Anterior cingulate cortex (tissue), 58 donors: Measurements from ENCODE around the gene OBSCN.

ENCODE experiments used
- DNase-seq, 58 donors: peaks; one replicate each; lab custom pipeline; 2025; lab: John Stamatoyannopoulos, UW

The OBSCN gene

DNA sequence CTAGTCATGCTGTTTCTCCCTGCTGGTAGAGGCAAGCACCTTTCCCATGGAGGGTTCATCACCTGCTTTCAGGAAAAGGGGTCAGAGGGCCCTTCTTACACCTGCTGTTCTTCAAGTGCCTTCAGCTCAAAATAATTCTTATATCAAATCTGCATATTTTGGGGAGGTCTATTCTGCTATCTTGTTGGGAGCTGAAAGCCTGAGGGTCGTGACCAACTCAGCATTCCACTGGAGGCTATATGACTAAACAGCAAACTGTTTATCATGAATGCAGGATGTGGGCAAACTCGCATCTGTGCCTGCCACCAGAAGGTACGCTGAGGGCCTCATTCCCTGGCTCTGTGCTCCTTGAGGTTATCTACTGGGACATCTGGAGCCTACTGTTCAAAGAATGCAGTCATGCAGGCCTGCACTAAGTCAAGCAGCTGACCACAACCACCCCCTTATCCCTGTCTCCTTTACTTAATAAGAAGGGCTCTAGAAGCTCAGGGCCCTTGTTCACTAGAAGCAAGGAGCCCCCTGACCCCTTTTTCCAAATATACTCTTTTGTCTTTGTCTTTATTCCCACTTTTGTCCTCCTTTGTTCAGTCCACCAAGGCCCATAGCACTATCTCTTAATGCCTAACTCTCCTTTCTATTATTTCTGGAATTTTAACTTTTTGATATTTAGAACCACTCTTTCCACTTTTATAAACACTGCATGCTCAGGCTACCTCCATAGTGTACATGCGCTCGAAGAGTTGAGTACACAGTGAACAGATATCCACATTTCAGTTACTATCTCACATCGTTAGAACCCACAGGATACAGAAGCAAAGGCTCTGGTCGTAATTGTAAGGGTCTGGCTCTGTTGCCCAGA lies 213.4 kb downstream of the OBSCN start:
- DNase-seq = no peak

DNA sequence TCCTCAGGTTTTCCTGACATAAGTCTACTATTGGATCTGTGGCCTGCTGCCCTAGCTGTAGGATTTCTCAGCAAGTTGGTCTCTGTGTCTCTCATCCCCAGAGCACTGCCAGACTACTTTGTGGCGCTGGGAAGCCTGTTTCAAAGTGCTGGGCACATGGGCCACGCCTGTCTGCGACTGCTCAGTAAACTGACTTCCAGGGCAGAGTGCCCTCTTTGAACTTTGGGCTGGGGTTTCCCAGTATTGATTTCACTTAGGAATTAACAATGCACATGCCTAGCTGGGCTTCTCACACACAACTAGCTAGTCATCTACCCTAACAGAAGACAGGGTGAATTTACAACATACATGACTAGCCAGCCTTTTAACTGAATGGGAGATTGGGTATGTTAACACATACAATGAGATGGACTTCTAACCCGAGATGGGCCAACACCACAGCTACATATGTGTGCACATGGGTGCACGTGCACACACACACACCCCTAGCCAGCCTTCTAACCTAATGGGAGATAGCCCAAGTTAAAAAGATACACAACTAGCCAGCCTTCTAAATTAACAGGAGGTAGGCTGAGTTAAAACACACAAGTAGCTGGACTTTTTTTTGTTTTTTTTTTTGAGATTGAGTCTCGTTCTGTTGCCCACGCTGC lies 215.7 kb downstream of the OBSCN start:
- no peak for DNase-seq

DNA sequence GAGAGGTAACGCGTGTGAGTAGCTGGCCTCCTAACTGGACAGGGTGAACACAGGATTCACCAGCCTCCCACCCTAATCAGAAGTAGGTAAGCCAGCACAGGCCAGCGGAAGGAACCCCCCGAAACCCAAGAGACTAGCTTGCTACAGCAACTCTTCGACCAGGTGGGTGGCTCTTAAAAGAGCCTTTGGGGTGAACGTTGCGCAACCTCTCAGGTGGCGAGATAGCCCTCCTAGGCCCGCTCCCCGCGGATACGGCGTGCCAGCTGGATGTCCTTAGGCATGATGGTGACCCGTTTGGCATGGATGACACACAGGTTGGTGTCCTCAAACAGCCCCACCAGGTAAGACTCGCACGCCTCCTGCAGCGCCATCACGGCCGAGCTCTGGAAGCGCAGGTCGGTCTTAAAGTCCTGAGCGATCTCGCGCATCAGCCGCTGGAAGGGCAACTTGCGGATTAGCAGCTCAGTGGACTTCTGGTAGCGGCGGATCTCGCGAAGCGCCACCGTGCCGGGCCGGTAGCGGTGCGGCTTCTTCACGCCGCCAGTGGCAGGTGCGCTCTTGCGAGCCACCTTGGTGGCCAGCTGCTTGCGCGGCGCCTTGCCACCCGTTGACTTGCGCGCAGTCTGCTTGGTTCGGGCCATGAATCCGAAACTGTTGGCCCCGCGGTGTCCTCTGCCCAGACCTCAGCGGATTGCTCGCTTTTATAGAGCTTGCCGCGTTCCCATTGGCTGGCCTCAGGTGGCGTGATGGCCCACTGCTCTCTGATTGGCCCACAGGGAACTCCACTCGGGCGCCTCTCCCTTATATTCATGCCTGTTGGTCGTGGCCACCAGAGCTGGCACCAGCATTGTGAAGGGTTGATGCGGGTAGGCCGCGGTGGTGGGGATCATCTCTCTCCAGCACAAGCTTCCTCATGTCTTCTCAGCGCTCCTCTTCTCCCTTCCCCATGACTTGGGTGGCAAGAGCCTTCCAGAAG lies 217.1 kb downstream of the OBSCN start:
- no peak for DNase-seq

DNA sequence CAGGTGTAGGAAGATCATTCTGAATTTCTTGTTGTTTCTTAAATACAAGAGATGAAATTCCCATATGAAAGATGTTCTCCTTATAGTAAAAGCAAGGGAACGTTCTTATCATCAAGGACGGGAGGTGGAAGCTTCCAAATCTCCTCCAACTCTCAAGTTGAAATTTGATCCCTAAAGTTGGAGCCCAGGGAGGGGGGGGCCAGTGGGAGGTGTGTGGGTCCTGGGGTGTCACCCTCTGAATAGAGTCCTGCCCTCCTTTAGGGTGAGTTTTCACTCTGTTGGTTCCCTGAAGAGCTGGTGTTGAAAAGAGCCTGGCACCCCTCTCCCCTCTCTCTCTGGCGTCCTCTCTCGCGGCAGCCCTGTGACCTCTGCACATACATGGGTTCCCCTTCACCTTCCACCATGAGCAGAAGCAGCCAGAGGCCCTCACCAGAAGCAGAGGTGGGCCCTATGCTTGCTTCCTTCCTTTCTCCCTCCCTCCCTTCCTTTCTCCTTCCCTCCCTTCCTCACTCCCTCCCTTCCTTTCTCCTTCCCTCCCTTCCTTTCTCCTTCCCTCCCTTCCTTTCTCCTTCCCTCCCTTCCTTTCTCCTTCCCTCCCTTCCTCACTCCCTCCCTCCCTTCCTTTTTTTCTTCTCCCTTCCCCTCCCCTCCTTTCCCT lies 218.8 kb downstream of the OBSCN start:
- DNase-seq = no peak

DNA sequence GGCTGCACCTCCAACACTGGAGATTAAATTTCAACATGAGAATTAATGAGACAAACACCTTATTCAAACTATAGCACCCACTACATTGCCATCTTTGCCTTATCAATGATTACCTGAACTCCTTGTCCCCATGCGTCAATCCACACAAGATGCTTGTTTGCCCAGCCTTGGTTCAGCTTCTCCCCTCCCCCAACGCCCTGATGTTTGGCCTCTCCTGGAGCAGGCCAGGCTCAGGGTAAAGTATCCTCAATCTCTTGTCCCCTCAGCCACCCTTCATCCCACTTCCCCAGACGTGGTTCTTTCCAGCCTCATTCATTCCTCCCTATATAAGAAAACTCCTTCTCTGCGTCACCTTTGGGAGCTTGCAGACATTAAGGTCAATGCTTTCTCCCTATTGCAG lies 220.6 kb downstream of the OBSCN start:
- no peak for DNase-seq
